SKM-1 (cell line): ENCODE results near the gene CDH23.
A peak's percentile ranks its signal among the peaks of the same experiment; 100 is the strongest.

Source experiments
- DNase-seq: peaks from one replicate; lab custom pipeline; 2025; ENCODE audit not compliant: unreplicated experiment; lab: John Stamatoyannopoulos, UW

The CDH23 gene

DNA sequence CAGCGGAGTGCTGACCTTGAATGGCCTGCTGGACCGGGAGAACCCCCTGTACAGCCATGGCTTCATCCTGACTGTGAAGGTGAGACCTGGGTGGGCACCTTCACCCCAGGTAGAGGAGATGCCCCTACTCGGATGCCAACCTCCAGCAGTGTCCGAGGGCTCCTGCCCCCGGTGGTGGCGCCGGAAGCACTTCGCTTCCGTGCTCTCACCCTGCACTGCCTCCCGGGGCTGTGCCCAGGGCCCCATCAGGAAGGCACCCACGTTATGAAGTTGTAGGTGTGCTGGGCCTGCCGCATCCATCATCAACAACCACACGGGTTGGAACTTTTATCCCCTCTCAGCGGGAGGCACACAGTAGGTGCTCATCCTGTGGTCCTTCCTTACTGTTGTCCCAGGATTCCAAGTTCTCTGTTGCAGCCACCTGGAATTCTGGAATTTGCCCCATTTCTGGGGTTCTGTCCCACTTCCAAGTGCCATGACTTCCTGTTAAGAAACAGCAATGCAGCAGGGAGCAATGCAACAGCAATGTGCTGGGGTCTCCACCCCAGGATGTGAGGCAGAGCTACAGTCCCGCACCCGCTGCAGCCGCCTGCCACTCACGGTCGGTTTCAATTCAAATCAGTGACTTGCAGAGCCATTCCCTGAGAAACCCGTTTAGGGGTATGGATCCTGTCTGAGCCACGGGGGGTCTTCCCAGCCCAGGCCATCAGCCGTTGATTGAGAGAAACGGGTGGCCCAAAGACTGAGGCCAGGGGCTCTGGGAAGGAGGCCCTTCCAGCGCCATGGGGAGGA is 219.0 kb downstream of the CDH23 start:
- no peak for DNase-seq

DNA sequence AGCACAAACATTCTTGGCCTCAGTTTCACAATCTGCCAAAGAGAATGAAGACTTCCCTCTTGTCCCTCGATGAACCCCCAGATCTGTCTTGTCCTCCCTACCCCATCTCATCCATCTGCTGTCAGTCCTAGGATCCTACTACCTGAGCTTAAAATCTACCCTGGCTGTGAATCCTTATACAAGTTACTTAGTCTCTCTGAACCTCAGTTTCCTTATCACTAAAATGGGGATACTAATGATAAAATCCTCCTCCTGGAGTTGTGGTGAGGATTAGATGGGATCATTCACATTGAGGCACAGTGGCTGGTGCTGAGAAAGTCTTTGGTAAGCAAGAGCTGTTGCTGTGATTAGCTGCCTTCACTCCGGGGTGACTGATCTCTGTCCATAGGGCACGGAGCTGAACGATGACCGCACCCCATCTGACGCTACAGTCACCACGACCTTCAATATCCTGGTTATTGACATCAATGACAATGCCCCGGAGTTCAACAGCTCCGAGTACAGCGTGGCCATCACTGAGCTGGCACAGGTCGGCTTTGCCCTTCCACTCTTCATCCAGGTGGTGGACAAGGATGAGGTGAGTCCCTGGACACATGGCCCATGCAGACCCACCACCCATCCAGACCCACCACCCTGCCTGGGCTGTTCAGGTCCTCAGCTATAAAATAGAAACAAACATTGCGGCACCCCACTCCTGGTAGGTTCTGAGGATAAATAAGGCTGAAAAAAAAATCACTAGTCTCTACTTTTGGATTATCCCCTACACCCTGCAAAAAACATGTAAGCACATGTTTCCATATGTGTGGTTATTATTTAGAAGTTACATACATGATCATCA is 220.3 kb downstream of the CDH23 start:
- DNase-seq, result no peak

DNA sequence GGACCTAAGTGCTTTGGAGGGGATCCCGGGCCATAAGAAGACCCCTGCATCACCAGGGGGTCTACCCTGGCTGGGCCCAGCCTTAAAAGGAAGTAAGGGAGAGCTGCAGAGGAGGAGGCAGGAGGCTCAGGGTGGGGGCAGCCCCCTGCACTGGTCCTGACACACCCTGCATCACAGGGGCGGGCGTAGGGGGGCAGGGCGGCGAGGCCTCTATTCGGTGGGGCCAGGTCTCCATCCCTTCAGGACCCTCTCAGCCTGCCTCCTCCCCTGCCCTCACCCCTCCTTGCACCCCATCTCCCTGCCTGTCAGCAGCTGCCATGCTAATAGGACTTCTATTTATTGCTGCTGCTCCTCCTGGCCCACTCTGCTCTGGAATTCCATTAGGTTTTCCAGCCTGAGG is 221.5 kb downstream of the CDH23 start:
- no peak for DNase-seq

- no peak for DNase-seq
Observed at GRCh38 chr10:71618598-71618997, 221.9 kb downstream of the CDH23 start.

GRCh38 chr10:71620642-71621041 is 223.9 kb downstream of the CDH23 start:
- no peak for DNase-seq

GRCh38 chr10:71621231-71622153 is 224.8 kb downstream of the CDH23 start:
- DNase-seq, result no peak

DNA sequence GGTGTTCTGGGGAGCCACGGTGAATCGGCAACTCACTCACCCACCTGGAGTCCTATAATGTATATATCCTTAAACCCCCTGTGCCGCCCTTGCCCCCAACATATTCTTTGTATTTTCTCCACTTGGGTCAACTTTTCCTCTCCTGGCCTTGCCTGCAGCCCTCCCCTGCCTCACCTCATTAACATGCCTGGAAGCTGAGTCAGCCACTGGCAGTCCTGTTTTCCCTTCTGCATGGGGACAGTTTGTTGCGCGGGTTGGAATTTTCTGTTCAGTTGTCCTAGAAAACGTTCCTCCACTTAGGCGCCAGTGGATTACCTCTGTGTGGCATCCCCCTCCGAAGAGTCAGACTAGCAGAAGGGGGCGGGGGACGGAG is 225.4 kb downstream of the CDH23 start:
- DNase-seq, result no peak

- no peak for DNase-seq
Observed at GRCh38 chr10:71622616-71623015, 225.9 kb downstream of the CDH23 start.

DNA sequence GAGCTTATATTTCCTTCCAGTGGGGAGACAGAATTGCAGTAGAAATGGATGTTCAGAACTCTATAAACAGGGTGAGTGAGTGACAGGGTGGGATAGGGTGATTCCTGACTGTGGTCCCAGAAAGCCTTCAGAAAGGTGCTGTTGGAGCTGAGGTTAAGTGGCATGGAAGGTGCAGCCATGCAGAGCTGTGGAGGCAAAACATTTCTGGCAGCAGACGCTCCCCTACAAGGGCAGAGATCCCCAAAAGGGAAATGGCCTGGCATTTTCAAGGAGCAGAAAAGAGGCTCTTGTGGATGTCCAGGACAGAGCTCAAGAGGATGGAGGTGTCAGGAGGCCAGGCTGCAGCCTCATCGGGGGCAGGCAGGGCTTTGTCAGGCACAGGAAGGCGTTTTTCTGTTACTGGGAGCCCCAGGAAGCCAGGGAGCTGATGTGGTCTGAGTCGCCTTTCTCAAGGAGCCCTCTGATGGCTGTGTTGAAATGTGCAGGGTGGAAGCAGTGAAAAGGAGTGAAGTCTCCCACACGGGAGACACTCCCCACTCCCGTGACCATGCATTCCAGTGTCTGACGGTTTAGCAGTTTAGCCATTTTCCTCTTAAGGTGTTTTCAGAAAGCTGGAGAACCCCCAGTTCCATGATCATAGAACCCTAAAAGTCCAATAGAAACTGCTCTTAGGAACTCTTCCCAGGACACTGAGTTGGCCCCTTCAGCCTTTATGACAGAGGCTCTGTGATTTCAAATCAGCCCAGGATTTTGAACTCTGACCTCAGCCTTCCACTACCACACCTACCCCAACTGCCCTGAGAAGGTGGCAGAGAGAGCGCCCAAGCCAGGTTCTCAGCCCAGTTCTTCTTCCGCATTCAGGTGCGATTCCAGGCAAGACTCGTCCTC is 226.6 kb downstream of the CDH23 start:
- peak; percentile 57 for DNase-seq

DNA sequence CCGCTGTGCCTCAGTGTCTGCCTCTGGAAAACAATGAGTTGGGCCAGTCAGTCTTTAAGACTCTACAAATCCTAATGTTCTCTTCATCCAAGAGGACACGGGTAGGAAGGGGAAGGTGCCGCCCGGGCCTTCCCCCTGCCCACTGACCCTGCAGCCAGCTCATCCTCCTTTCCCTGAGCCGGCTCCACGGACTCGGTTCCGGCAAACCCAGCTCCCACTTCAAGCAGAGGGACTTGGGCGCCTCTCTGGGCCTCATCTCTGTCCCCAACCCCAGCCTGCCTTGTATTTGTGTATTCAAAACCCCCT is 227.2 kb downstream of the CDH23 start:
- DNase-seq, result no peak

DNA sequence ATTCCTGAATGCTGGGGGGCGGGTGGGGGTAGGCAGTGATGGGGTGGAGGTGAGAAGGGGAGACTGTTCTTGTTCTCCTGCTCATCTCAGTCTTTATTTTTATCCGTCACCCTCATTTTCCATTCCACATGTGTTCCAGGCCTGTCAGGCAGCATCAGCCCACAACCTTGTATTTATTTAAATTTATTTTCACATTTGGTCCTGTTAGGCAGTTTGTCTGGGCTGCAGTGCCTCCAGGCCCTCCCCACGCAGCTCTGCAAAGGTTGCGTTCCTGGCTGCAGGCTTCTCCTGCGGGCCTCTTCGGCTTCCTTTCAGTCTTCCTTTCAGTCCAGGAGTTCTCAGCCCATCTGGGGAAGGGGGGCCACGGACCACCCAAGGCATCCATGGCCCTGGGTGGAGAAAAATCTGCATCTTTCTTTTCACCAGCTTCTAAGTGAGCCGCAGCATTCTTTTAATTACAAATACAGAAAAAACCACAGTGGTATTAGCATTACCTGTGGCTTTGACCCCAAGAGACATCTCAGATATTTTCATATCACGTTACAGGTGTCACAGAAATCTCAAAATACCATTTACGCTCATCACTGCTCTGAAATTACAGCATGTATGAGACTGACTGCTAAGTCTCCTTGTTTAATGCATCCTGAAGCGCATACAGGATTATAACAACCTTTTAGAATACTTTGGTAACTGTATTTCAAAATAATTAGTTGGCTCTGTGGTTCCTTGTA is 228.9 kb downstream of the CDH23 start:
- DNase-seq, result no peak

DNA sequence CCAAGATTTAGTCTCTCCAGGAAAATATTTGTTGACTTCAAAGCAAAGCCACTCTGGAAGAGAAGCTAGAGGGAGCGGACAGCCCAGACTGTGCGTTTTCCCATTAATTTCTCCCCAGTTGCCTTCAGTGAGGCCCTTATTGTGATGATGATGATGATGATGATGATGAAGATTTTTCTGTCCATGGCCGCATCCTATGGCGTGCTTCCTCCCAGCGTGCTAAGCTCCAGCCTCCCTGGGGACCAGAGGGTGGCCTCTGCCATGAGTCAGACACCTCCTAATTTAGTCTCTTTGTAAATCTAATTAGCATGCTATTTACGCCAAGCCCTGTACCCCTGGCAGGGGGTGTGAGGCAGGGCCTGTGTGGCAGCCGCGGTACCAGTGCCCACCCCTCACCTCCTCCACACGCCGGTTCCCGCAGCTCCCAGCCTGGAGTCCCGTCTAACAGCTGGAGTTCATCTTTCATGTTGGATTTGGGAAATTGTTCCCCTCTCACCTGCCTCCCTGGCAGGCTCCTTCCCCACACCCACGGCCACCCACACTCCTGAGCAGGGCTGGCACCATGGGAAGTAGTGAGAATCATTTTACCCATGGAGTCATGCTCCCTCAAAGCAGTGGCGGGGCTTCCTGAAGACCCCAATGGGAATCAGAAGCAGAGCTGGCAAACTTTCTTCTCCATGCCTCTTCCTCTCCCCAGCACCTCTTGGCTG is 230.7 kb downstream of the CDH23 start:
- DNase-seq, result no peak

- no peak for DNase-seq
Observed at GRCh38 chr10:71627956-71628355, 231.2 kb downstream of the CDH23 start.

GRCh38 chr10:71629131-71629530 is 232.4 kb downstream of the CDH23 start:
- DNase-seq, result no peak

GRCh38 chr10:71630168-71630567 is 233.4 kb downstream of the CDH23 start:
- no peak for DNase-seq

DNA sequence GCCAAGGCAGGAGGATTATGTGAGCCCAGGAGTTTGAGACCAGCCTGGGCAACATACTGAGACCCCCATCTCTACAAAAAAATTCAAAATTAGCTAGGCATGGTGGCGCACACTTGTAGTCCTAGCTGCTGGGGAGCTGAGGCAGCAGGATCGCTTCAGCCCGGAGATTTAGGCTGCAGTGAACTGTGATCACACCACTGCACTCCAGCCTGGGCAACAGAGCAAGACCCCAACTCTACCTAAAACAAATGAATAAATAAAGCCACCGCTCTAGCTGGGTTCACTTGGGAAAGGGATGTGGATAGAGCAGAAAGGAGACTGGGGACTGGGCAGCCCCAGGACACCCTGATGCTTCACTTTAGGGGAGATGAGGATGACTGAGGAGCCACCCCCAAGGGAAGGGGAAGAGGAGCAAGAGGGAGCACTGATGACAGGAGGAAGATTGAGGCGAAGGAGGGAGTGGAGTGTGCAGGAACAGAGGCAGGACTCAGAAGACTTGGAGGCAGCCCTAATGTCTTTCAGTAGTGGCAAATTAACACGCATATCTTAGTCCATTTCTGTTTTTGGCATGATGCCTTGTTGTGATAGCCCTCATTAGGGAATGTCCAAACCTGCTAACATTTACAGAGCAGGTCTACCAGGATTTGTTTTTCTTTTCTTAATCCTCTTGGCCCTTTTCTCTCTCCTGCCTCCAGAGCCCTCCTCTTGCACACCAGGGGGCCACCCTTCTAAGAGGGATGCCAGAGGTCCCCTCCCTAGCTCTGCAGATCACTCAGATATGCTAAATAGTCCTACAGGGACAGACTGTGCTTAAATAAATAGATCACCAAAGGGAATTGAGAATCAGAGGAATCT is 234.5 kb downstream of the CDH23 start:
- DNase-seq, result no peak

GRCh38 chr10:71632200-71632820 is 235.6 kb downstream of the CDH23 start:
- no peak for DNase-seq
